ENCODE results near the gene KRTAP19-2. TPM values are rescaled to one million over a fixed set of nuclear protein-coding genes. Genes with fewer than 3 reads are reported as not detected.

KRTAP19-2 gene
- polyA plus RNA-seq, 1 donor from 2014 or later: not detected

DNA sequence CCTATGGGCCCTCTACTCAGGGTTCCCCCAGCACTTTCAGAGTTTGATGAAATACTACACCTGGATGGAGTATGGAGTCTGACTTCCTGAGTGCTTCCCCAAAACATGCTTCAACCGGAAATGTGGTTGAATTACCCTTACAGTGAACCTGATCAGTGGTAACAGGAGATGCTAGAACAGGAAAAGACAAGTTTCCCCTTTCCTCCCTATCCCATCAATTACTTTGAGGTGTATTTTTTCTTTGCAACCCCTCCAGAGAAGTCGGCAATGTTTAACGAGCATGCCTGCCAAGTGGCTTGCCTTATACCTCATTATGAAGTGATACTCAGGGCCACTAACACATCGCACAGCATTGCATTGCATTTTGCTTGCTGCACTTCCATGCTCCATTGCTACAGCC lies 40.2 kb downstream of the KRTAP19-2 start:
- H3F3A ChIP-seq (ENCODE audit: insufficient read depth, low read length, poor library complexity, severe bottlenecking): no peaks in the 10 kb centered on the region
- no peaks in the 10 kb centered on the region for H3K36me3 ChIP-seq (ENCODE audit: insufficient read depth, low read length)
- no peak overlapping the region for H3K27ac ChIP-seq (ENCODE audit: low read length)
- H3K9me3 ChIP-seq (ENCODE audit: low read length): no peaks in the 10 kb centered on the region
- H3K4me2 ChIP-seq (ENCODE audit: low read length): no peak overlapping the region
- H3K9ac ChIP-seq (ENCODE audit: low read length): no peak overlapping the region
- no peaks in the 10 kb centered on the region for H3K27me3 ChIP-seq (ENCODE audit: insufficient read depth, low read depth, low read length)
- no peak overlapping the region for H3K4me3 ChIP-seq (ENCODE audit: low read length)
- no peaks in the 10 kb centered on the region for H3K9me2 ChIP-seq (ENCODE audit: insufficient read depth, low read length)
- TF ChIP-seq MXI1 (conservative IDR thresholded peaks at IDR 0.05; ENCODE audit: poor library complexity, severe bottlenecking) (no peak), POLR2AphosphoS5 (IDR thresholded peaks at IDR 0.05) (no peak), CTCF (IDR thresholded peaks at IDR 0.05; ENCODE audit: poor library complexity, severe bottlenecking) (no peak), EP300 (conservative IDR thresholded peaks at IDR 0.05; ENCODE audit: poor library complexity, severe bottlenecking) (no peak), SMC3 (conservative IDR thresholded peaks at IDR 0.05; ENCODE audit: poor library complexity) (no peak), EZH2 (IDR thresholded peaks at IDR 0.05; ENCODE audit: borderline replicate concordance, insufficient read depth, low read length, poor library complexity, severe bottlenecking) (no peak), TAF1 (IDR thresholded peaks at IDR 0.05; ENCODE audit: low read depth) (no peak), RAD21 (conservative IDR thresholded peaks at IDR 0.05) (no peak)
- TF ChIP-seq, protein P1, sequence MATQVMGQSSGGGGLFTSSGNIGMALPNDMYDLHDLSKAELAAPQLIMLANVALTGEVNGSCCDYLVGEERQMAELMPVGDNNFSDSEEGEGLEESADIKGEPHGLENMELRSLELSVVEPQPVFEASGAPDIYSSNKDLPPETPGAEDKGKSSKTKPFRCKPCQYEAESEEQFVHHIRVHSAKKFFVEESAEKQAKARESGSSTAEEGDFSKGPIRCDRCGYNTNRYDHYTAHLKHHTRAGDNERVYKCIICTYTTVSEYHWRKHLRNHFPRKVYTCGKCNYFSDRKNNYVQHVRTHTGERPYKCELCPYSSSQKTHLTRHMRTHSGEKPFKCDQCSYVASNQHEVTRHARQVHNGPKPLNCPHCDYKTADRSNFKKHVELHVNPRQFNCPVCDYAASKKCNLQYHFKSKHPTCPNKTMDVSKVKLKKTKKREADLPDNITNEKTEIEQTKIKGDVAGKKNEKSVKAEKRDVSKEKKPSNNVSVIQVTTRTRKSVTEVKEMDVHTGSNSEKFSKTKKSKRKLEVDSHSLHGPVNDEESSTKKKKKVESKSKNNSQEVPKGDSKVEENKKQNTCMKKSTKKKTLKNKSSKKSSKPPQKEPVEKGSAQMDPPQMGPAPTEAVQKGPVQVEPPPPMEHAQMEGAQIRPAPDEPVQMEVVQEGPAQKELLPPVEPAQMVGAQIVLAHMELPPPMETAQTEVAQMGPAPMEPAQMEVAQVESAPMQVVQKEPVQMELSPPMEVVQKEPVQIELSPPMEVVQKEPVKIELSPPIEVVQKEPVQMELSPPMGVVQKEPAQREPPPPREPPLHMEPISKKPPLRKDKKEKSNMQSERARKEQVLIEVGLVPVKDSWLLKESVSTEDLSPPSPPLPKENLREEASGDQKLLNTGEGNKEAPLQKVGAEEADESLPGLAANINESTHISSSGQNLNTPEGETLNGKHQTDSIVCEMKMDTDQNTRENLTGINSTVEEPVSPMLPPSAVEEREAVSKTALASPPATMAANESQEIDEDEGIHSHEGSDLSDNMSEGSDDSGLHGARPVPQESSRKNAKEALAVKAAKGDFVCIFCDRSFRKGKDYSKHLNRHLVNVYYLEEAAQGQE (IDR thresholded peaks at IDR 0.05; ENCODE audit: borderline replicate concordance): no peak
- H2AFZ ChIP-seq (ENCODE audit: low read depth, low read length): no peak overlapping the region
- no peaks in the 10 kb centered on the region for H4K20me1 ChIP-seq (ENCODE audit: insufficient read depth)
- H3K79me2 ChIP-seq (replicated peaks; ENCODE audit: insufficient read depth, low read length): no peaks in the 10 kb centered on the region

GRCh38 chr21:30444204-30444603 lies 43.0 kb downstream of the KRTAP19-2 start:
- Histone ChIP-seq H3K27me3 (ENCODE audit: insufficient read depth, low read depth, low read length) (no peaks in the 10 kb centered on the region), H3K27ac (ENCODE audit: low read length) (no peak overlapping the region), H3K36me3 (ENCODE audit: insufficient read depth, low read length) (no peaks in the 10 kb centered on the region)

More at GRCh38 chr21:30444204-30444603, 43.0 kb downstream of the KRTAP19-2 start:
- Histone ChIP-seq H4K20me1 (ENCODE audit: insufficient read depth) (no peaks in the 10 kb centered on the region), H3K9ac (ENCODE audit: low read length) (no peak overlapping the region), H3K9me3 (ENCODE audit: low read length) (no peaks in the 10 kb centered on the region), H3K9me2 (ENCODE audit: insufficient read depth, low read length) (no peaks in the 10 kb centered on the region), H3K79me2 (replicated peaks; ENCODE audit: insufficient read depth, low read length) (no peaks in the 10 kb centered on the region), H2AFZ (ENCODE audit: low read depth, low read length) (no peak overlapping the region), H3K4me3 (ENCODE audit: low read length) (no peak overlapping the region), H3K4me2 (ENCODE audit: low read length) (no peak overlapping the region), H3F3A (ENCODE audit: insufficient read depth, low read length, poor library complexity, severe bottlenecking) (no peaks in the 10 kb centered on the region)
- TF ChIP-seq POLR2AphosphoS5 (IDR thresholded peaks at IDR 0.05): no peak
- TF ChIP-seq RAD21 (conservative IDR thresholded peaks at IDR 0.05): no peak
- no peak for TF ChIP-seq TAF1 (IDR thresholded peaks at IDR 0.05; ENCODE audit: low read depth)
- no peak for TF ChIP-seq MXI1 (conservative IDR thresholded peaks at IDR 0.05; ENCODE audit: poor library complexity, severe bottlenecking)
- TF ChIP-seq EZH2 (IDR thresholded peaks at IDR 0.05; ENCODE audit: borderline replicate concordance, insufficient read depth, low read length, poor library complexity, severe bottlenecking): no peak

All from neural cell (in vitro differentiated cells).